Fibroblast of lung (primary cell): Measurements from ENCODE around the gene RIT2. TPM values are rescaled to one million over a fixed set of nuclear protein-coding genes. Genes with fewer than 3 reads are reported as not detected.

Experiments used
- DNase-seq, 2 donors: peaks; one replicate each; pipeline versions ENCODE4 v3.0.0 to v3.0.0-alpha.2; 2010; ENCODE audit warnings: low read depth in 2 of 2
- H2AFZ ChIP-seq: 2 replicates; pipeline ENCODE4 v1.5.1; 2012; ENCODE audit warnings: low read length, control low read depth, inconsistent platforms
- H3K27ac ChIP-seq: 2 replicates; pipeline ENCODE4 v1.5.1; 2011; ENCODE audit warnings: low read length, control low read depth; ENCODE audit not compliant: insufficient read depth
- H3K27me3 ChIP-seq: 2 replicates; pipeline ENCODE4 v1.5.1; 2011; ENCODE audit warnings: mild to moderate bottlenecking, low read length; ENCODE audit not compliant: control insufficient read depth, insufficient read depth
- H3K36me3 ChIP-seq: 2 replicates; pipeline ENCODE4 v1.5.1; 2011; ENCODE audit warnings: low read length; ENCODE audit not compliant: control insufficient read depth, insufficient read depth
- H3K4me1 ChIP-seq: 2 replicates; pipeline ENCODE4 v1.5.1; 2011; ENCODE audit warnings: low read length; ENCODE audit not compliant: control insufficient read depth, insufficient read depth; ENCODE audit errors: extremely low read depth
- H3K4me2 ChIP-seq: 2 replicates; pipeline ENCODE4 v1.5.1; 2011; ENCODE audit warnings: low read length, control low read depth; ENCODE audit not compliant: insufficient read depth; ENCODE audit errors: extremely low read depth
- H3K4me3 ChIP-seq, 4 experiments: fragments of 200-600 bp in 1 of 4; sonication (generic) in 1 of 4; replicated peaks in 1 of 4; 2 replicates each; pipeline ENCODE4 v1.5.1; 2011 to 2016; ENCODE audit warnings: low read length in 4 of 4, low read depth in 3 of 4, mild to moderate bottlenecking in 3 of 4, control low read depth in 2 of 4, inconsistent platforms in 1 of 4, mixed read lengths in 1 of 4; ENCODE audit not compliant: insufficient read depth in 1 of 4; ENCODE audit errors: control extremely low read depth in 1 of 4
- H3K79me2 ChIP-seq: 2 replicates; pipeline ENCODE4 v1.5.1; 2012; ENCODE audit warnings: mild to moderate bottlenecking, low read length, inconsistent platforms; ENCODE audit not compliant: control insufficient read depth, insufficient read depth
- H3K9ac ChIP-seq: 2 replicates; pipeline ENCODE4 v1.5.1; 2011; ENCODE audit warnings: mild to moderate bottlenecking, low read length, control low read depth; ENCODE audit not compliant: insufficient read depth
- H3K9me3 ChIP-seq: 2 replicates; pipeline ENCODE4 v1.5.1; 2012; ENCODE audit warnings: low read depth, low read length; ENCODE audit not compliant: control insufficient read depth, insufficient read depth
- H4K20me1 ChIP-seq: 2 replicates; pipeline ENCODE4 v1.5.1; 2011; ENCODE audit warnings: low read length; ENCODE audit not compliant: control insufficient read depth, insufficient read depth; ENCODE audit errors: extremely low read depth
- CTCF ChIP-seq, 2 donors: IDR thresholded peaks in 1 of 2; conservative IDR thresholded peaks in 1 of 2; 1 replicate in 1 of 2; 2 replicates in 1 of 2; pipeline ENCODE4 v1.5.1; 2011 to 2012; ENCODE audit warnings: low read length in 2 of 2, control low read depth in 1 of 2, inconsistent platforms in 1 of 2, low read depth in 1 of 2, mild to moderate bottlenecking in 1 of 2
- EZH2 ChIP-seq: IDR thresholded peaks from 2 replicates; pipeline ENCODE4 v1.5.1; 2012; ENCODE audit warnings: low read length, control low read depth, mild to moderate bottlenecking; ENCODE audit errors: missing control alignments
- polyA plus RNA-seq, 2 donors: library from polyadenylated mRNA; depleted of rRNA in 1 of 2; stranded (reverse) in 1 of 2; unstranded in 1 of 2; fragments of >200 nt; gene quantifications; 2 replicates each; pipeline ENCODE4 v1.2.1, GENCODE V29; 2011 to 2012; ENCODE audit warnings: missing spikeins in 1 of 2
- total RNA-seq: library from RNA; depleted of rRNA; stranded (reverse); fragments of >200 nt; gene quantifications from 2 replicates; pipeline ENCODE4 v1.2.1, GENCODE V29; 2014

RIT2 gene
- total and polyA plus RNA-seq, 2 donors (not counting 1 experiment from before 2014, with no cell fraction given): not detected

DNA sequence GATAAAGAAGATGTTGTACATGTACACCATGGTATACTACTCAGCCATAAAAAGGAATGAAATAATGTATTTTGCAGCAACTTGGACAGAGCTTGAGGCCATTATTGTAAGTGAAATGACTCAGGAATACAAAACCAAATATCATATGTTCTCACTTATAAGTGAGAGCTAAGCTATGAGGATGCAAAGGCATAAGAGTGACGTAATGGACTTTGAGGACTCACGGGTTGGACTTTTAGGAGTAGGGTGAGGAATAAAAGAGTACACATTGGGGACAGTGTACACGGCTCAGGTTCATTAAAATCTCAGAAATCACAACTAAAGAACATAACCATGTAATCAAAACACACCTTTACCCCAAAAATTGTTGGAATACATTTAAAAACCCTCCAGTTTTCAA lies 206.4 kb downstream of the RIT2 start:
- no peak for TF ChIP-seq EZH2
- TF ChIP-seq CTCF (conservative IDR thresholded peaks at IDR 0.05 in 1 of 2, IDR thresholded peaks at IDR 0.05 in 1 of 2; ENCODE audit: low read depth in 1 of 2, low read length in 2 of 2): no peak
- no peaks in the 10 kb centered on the region for H3K27me3 ChIP-seq

GRCh38 chr18:42906761-42907160 lies 208.7 kb downstream of the RIT2 start:
- Histone ChIP-seq H3K36me3 (no peaks in the 10 kb centered on the region), H2AFZ (no peak overlapping the region), H3K9ac (no peak overlapping the region), H3K4me3 (no peak overlapping the region), H3K27ac (no peak overlapping the region), H3K79me2 (no peaks in the 10 kb centered on the region), H3K4me1 (no peaks in the 10 kb centered on the region), H4K20me1 (no peaks in the 10 kb centered on the region), H3K27me3 (no peaks in the 10 kb centered on the region), H3K4me2 (no peak overlapping the region), H3K9me3 (no peaks in the 10 kb centered on the region)
- no peak for DNase-seq
- TF ChIP-seq CTCF (conservative IDR thresholded peaks at IDR 0.05 in 1 of 2, IDR thresholded peaks at IDR 0.05 in 1 of 2; ENCODE audit: low read depth in 1 of 2, low read length in 2 of 2) (no peak), EZH2 (no peak)

More for the DNA sequence above, 206.4 kb downstream of the RIT2 start:
- no peak overlapping the region for H3K9ac ChIP-seq
- no peak overlapping the region for H2AFZ ChIP-seq
- no peaks in the 10 kb centered on the region for H3K4me1 ChIP-seq
- no peaks in the 10 kb centered on the region for H3K9me3 ChIP-seq
- no peaks in the 10 kb centered on the region for H3K79me2 ChIP-seq
- no peaks in the 10 kb centered on the region for H4K20me1 ChIP-seq
- DNase-seq: no peak
- no peak overlapping the region for H3K4me2 ChIP-seq
- H3K36me3 ChIP-seq: no peaks in the 10 kb centered on the region
- H3K27ac ChIP-seq: no peak overlapping the region
- H3K4me3 ChIP-seq: no peak overlapping the region

DNA sequence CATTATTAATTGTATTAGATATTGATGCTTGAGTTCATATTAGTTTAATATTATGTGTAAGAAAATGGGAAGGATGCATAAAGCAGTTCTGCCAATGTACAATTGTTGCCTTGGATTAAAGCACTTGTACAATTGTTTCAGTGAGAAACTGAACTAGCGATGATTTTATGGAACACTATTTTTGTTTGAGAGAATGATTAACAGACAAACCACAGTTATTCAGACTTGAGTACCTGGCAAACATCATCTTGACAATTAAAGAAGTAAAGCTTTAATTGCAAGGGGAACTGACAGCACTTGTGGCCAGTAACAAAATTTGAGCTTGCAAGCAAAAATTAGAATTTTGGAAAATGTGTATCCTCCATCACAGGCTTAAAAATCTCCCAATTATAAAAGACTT lies 214.3 kb downstream of the RIT2 start:
- Histone ChIP-seq H3K4me2 (no peak overlapping the region), H3K36me3 (no peaks in the 10 kb centered on the region), H3K79me2 (no peaks in the 10 kb centered on the region), H3K9ac (no peak overlapping the region), H3K4me1 (no peaks in the 10 kb centered on the region), H3K27me3 (no peaks in the 10 kb centered on the region), H3K4me3 (no peak overlapping the region), H3K9me3 (no peaks in the 10 kb centered on the region), H4K20me1 (no peaks in the 10 kb centered on the region), H2AFZ (no peak overlapping the region), H3K27ac (no peak overlapping the region)
- no peak for TF ChIP-seq CTCF (conservative IDR thresholded peaks at IDR 0.05 in 1 of 2, IDR thresholded peaks at IDR 0.05 in 1 of 2; ENCODE audit: low read depth in 1 of 2, low read length in 2 of 2)
- no peak for TF ChIP-seq EZH2
- no peak for DNase-seq
